ENCODE data around the gene ARIH2.

- TF ChIP-seq GATA3 (IDR thresholded peaks at IDR 0.05; ENCODE audit: low read depth, low read length) (no peak), GATA2 (IDR thresholded peaks at IDR 0.05; ENCODE audit: low read depth, low read length) (no peak)
Observed at GRCh38 chr3:48877671-48878070, 41.0 kb upstream of the ARIH2 start.
